ENCODE results near the gene HTR3D. TPM values are rescaled to one million over a fixed set of nuclear protein-coding genes. Genes with fewer than 3 reads are reported as not detected.
A peak's percentile ranks its signal among the peaks of the same experiment; 100 is the strongest.
"Not testable (repeated sequence)": the region's sequence is repeated elsewhere in the genome, so short reads cannot be mapped to it uniquely, and the experiment has no call there.

Gene HTR3D
- total RNA-seq, 1 donor from 2014 or later: not detected

- H3K27me3 Mint-ChIP-seq; H3K4me1 Mint-ChIP-seq; H3K27ac Mint-ChIP-seq; H3K36me3 Mint-ChIP-seq (ENCODE audit: low read depth); intact Hi-C loops (cut with micrococcal nuclease); DNase-seq; H3K9me3 Mint-ChIP-seq; H3K4me3 Mint-ChIP-seq: not testable (repeated sequence)
Observed at GRCh38 chr3:184007143-184007813, 24.3 kb upstream of the HTR3D start.

DNA sequence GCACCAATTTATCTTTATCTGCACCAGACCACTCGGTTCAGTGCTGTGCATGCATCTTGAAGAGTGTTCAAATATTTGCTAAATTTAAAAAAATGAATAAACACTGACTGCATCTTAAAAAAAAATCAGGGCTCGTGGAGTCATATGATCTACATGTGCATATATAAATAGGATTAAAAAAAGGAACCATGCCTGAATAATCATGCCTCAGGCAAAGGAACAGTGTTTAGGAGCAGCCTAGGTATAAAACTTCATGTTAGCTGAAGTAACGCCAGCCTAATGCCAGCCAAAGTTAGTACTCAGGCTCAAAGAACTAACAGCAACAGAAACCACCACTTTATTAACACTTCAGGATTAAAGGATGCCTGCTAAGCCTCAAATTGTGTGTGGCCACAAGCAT, 23.4 kb upstream of the HTR3D start:
- DNase-seq: no peak
- Mint-ChIP-seq H3K9me3 (no peaks in the 10 kb centered on the region), H3K27me3 (no peaks in the 10 kb centered on the region), H3K4me1 (peaks cover 10% of the 10 kb centered on the region), H3K4me3 (no peak overlapping the region), H3K27ac (no peak overlapping the region), H3K36me3 (ENCODE audit: low read depth) (peaks cover 4% of the 10 kb centered on the region)
- intact Hi-C loops (cut with micrococcal nuclease): no loop called here

DNA sequence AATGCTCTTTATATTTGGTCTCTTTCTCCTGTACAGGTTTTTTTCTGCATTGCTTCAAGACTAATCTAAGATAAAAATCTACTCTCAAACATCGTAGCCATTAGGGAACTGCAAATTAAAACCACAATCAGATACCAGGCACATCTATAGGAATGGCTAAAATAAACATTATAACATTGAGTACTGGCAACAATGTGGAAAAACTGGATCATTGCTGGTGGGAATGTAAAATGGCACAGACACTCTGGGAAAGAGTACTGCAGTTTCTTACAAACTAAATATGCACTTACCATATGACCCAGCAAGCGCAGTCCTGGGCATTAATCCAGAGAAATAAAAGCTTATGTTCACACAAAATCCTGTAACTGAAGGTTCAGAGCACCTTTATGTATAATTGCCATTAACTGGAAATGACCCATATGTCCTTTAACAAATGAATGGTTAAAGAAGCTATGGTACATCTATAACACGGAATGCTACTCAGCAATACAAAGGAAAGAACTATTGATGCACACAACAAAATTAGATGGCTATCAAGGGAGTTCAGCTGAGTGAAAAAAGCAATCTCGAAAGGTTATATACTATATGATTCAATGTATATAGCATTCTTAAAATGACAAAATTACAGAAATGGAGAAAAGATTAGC, 20.2 kb upstream of the HTR3D start:
- H3K9me3 Mint-ChIP-seq: no peaks in the 10 kb centered on the region
- peaks cover 6% of the 10 kb centered on the region for H3K36me3 Mint-ChIP-seq (ENCODE audit: low read depth)
- intact Hi-C loops (cut with micrococcal nuclease): loop anchor here (10.0 kb wide), 1 partner anchor 377 kb away; the partner anchor contains the start of gene KLHL24
- peaks cover 13% of the 10 kb centered on the region for H3K4me1 Mint-ChIP-seq
- H3K4me3 Mint-ChIP-seq: no peak overlapping the region
- no peak for DNase-seq
- no peaks in the 10 kb centered on the region for H3K27me3 Mint-ChIP-seq
- H3K27ac Mint-ChIP-seq: no peak overlapping the region

DNA sequence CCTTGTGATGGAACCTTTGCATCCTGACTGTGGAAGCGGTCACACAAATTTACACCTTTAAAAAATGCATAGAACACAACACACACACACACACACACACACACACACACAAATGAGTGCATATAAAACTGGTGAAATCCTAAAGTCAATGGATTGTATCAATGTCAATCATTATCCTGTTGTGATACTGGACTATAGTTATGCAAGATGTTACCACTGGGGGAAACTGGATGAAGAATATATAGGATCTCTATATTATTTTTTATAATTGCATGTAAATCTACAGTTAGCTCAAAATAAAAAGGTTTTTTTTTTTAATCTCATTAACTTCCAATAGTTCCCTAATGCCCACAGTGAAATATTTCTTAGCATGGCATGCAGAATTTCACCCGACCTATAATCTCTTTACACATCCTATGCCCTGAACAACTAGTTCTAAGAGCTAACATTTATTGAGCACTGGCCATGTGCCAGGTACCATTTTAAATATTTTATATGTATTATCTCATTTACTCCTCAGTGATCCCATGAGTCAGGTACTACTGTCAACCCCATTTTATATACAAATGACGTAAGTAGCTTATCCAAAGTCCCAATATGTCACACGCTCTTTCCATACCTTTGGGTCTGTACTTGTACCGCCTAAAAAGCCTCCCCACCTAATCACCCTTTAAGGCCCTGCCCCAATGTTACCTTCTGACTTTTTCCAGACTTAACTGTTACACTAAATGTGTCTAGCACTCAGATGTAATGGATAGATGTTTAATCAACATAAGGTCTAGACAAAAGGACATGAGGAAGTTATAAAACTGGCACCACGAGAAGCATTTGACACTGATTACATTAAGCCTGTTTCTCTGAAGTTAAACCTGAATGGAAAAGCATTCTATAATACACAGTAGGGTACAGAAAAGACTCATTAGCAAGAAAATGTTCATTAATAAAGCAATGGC, 19.3 kb upstream of the HTR3D start:
- Mint-ChIP-seq H3K27ac (no peak overlapping the region), H3K27me3 (no peaks in the 10 kb centered on the region), H3K4me1 (peaks cover 16% of the 10 kb centered on the region), H3K9me3 (no peaks in the 10 kb centered on the region), H3K36me3 (ENCODE audit: low read depth) (peaks cover 3% of the 10 kb centered on the region), H3K4me3 (no peak overlapping the region)
- intact Hi-C loops (cut with micrococcal nuclease): loop anchor here (10.0 kb wide), 1 partner anchor 377 kb away; the partner anchor contains the start of gene KLHL24
- DNase-seq: no peak

GRCh38 chr3:184015381-184016019, 16.0 kb upstream of the HTR3D start:
- no peak for DNase-seq
- no peak overlapping the region for H3K27ac Mint-ChIP-seq
- peaks cover 5% of the 10 kb centered on the region for H3K36me3 Mint-ChIP-seq (ENCODE audit: low read depth)
- H3K9me3 Mint-ChIP-seq: no peaks in the 10 kb centered on the region
- peak overlapping the region; percentile 99 for H3K4me3 Mint-ChIP-seq
- peaks cover 23% of the 10 kb centered on the region for H3K4me1 Mint-ChIP-seq
- intact Hi-C loops (cut with micrococcal nuclease): loop anchor here (2.0 to 10.0 kb wide), 5 partner anchors 111 to 797 kb away; partner anchors contain the start of genes DVL3, KLHL24 and VPS8
- H3K27me3 Mint-ChIP-seq: peaks cover 6% of the 10 kb centered on the region

DNA sequence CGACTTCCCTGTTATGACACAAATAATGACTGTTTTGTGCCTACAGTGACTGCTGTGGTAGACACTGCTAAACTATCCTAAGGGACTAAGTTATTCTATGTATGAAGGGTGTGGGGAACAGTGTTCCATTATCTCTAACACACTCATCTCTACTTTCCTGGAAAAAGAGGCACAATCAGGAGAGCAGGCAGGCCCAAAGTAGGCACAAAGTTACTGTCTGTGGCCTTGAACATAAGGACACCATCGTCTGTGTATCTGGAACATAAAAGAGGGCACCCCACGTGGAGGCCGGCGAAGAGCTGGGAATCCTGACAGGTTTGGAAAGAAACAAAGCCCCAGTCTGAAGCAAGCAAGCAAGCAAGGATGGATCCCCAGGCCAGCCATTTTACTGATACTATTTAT, 15.4 kb upstream of the HTR3D start:
- Mint-ChIP-seq H3K9me3 (no peaks in the 10 kb centered on the region), H3K27me3 (peaks cover 9% of the 10 kb centered on the region), H3K4me1 (peaks cover 25% of the 10 kb centered on the region), H3K4me3 (peak overlapping the region; percentile 99), H3K36me3 (ENCODE audit: low read depth) (peaks cover 5% of the 10 kb centered on the region), H3K27ac (no peak overlapping the region)
- DNase-seq: no peak
- intact Hi-C loops (cut with micrococcal nuclease): loop anchor here (2.0 to 10.0 kb wide), 5 partner anchors 111 to 796 kb away; partner anchors contain the start of genes DVL3, KLHL24 and VPS8

DNA sequence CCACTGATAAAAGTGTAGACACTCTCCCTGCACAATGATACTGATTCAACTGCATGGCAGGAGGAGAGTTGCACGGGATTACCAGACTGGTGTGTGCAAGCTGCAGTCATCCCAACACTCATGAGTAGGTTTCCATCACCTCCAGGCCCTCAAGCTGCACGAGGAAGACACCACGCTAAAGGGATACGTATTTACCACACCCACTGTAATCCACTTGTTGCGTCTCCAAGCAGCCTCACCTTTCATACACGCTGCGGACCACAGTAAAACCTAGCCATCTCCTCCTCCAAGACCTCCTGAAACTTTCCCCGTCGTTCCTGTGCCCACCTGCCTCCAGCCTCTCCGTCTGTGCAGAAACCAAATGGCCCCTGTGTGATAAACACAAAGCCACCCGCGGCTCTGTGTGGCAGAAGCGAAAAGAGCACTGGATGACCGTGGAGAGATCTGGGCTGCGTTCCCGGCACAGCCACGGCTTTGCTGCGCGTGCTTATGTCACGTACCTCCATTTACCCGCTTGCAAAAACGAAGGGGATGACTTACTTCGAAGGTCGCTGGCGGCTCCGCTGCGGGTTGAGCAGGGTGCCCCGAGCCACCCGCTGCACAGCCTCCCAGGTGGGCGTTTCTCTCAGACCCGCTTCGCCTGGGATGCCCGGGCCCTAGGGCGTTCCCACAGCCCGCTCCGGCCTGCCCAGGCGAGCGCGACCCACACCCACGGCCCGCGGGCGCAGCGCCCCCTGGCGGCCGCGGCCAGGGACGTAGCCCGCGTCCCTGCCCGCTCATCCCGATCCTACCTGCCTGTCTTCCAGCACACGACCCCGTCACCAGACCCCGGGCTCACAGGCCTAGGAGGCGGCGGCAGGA, 14.5 kb upstream of the HTR3D start:
- H3K27me3 Mint-ChIP-seq: peaks cover 9% of the 10 kb centered on the region
- H3K27ac Mint-ChIP-seq: peak overlapping the region; percentile 90
- intact Hi-C loops (cut with micrococcal nuclease): loop anchor here (1.0 to 10.0 kb wide), 10 partner anchors 112 to 795 kb away; partner anchors contain the start of genes AP2M1, DVL3, EIF2B5 and KLHL24
- no peaks in the 10 kb centered on the region for H3K9me3 Mint-ChIP-seq
- peak overlapping the region; percentile 99 for H3K4me3 Mint-ChIP-seq
- peaks cover 26% of the 10 kb centered on the region for H3K4me1 Mint-ChIP-seq
- peaks cover 5% of the 10 kb centered on the region for H3K36me3 Mint-ChIP-seq (ENCODE audit: low read depth)
- peak; percentile 91 for DNase-seq

- Mint-ChIP-seq H3K27me3 (peaks cover 9% of the 10 kb centered on the region), H3K36me3 (ENCODE audit: low read depth) (peaks cover 5% of the 10 kb centered on the region), H3K4me3 (peak within 1 kb of the TSS; percentile 99), H3K4me1 (peaks cover 28% of the 10 kb centered on the region), H3K9me3 (no peaks in the 10 kb centered on the region), H3K27ac (peak within 1 kb of the TSS; percentile 90)
- intact Hi-C loops (cut with micrococcal nuclease): loop anchor here (1.0 to 10.0 kb wide), 10 partner anchors 113 to 794 kb away; partner anchors contain the start of genes AP2M1, DVL3, EIF2B5 and KLHL24
- DNase-seq: peak; percentile 95
Observed at GRCh38 chr3:184017672-184018423, 13.7 kb upstream of the HTR3D start, which contains the start of gene ABCC5. Gene ABCC5, minus strand, starts transcription at chr3:184017884. Its CDS starts 3,492 bp downstream, at chr3:184014392.

- peak overlapping the region; percentile 90 for H3K27ac Mint-ChIP-seq
- peaks cover 9% of the 10 kb centered on the region for H3K27me3 Mint-ChIP-seq
- H3K36me3 Mint-ChIP-seq (ENCODE audit: low read depth): peaks cover 5% of the 10 kb centered on the region
- no peak for DNase-seq
- peak overlapping the region; percentile 99 for H3K4me3 Mint-ChIP-seq
- H3K4me1 Mint-ChIP-seq: peaks cover 28% of the 10 kb centered on the region
- no peaks in the 10 kb centered on the region for H3K9me3 Mint-ChIP-seq
- intact Hi-C loops (cut with micrococcal nuclease): loop anchor here (5.0 to 10.0 kb wide), 4 partner anchors 139 to 794 kb away; partner anchors contain the start of genes DVL3, KLHL24 and VPS8
Observed at GRCh38 chr3:184018424-184018973, 13.0 kb upstream of the HTR3D start.

DNA sequence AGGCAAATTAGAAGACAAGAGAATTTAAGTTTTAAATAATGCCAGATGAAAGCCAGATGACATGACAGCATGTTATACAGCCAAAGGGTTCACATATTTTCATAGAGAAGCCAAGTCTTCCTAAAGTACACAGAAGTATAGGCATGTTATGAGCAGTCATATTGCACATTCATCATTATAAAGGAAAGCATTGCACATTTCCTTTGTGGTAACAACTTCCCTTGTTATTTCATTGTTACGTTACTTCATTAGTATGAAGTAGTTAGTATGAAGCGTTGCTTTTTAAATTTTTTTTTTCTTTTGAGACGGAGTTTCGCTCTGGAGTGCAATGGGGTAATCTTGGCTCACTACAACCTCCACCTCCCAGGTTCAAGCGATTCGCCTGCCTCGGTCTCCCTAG, 9.2 kb upstream of the HTR3D start:
- no peak overlapping the region for H3K27ac Mint-ChIP-seq
- intact Hi-C loops (cut with micrococcal nuclease): no loop called here

DNA sequence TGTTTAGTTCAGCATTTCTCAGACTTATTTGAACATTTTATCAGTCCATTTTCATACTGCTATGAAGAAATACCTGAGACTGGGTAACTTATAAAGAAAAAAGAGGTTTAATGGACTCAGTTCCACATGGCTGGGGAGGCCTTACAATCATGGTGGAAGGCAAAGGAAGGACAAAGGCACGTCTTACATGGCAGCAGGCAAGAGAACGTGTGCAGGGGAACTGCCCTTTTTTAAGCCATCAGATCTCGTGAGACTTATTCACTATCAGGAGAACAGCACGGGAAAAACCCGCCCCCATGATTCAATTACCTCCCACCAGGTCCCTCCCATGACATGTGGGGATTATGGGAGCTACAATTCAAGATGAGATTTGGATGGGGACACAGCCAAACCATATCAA, 6.3 kb upstream of the HTR3D start:
- DNase-seq; intact Hi-C loops (cut with micrococcal nuclease); H3K4me1 Mint-ChIP-seq; H3K27ac Mint-ChIP-seq; H3K27me3 Mint-ChIP-seq; H3K4me3 Mint-ChIP-seq; H3K9me3 Mint-ChIP-seq; H3K36me3 Mint-ChIP-seq (ENCODE audit: low read depth): not testable (repeated sequence)

More for the DNA sequence above, 9.2 kb upstream of the HTR3D start:
- peaks cover 12% of the 10 kb centered on the region for H3K27me3 Mint-ChIP-seq
- no peak for DNase-seq
- no peak overlapping the region for H3K4me3 Mint-ChIP-seq
- no peaks in the 10 kb centered on the region for H3K9me3 Mint-ChIP-seq
- H3K4me1 Mint-ChIP-seq: peaks cover 12% of the 10 kb centered on the region
- peaks cover 2% of the 10 kb centered on the region for H3K36me3 Mint-ChIP-seq (ENCODE audit: low read depth)

All from activated CD4-positive, alpha-beta T cell treated with anti-CD3 and anti-CD28 coated beads, Interleukin-2, amount 10 ng/mL, durations not matched to agents 24 days and 14 days (primary cell).